ENCODE measurements around the gene HJURP. TPM values are rescaled to one million over a fixed set of nuclear protein-coding genes. Genes with fewer than 3 reads are reported as not detected.

The HJURP gene
- total RNA-seq, 1 experiment from 2014 or later = 49.7 TPM

DNA sequence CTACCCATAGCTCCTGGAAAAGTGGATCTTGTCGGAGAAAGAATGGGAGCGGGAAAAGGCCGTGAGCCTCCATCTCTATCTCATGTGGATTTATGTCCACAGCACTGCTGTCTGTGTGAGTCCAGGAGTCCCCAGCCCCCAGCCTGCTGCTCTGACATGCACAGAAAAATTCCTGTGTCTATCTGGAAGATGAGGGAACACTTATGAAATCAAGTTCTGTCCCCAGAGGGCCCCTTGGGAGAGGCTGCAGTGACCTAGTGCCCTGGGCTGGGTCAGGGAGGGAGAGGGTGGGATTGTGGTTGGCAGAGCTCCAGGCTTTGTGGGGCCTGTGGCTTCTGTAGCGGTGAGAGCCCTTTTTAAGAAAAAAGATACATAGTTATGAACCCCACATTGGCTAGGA, 37.6 kb downstream of the HJURP start:
- H3K14ac ChIP-seq (ENCODE audit: insufficient read depth, low read length) = no peak overlapping the region
- no peak overlapping the region for H3K56ac ChIP-seq (ENCODE audit: insufficient read length, low read depth, low read length)
- no peaks in the 10 kb centered on the region for H4K20me1 ChIP-seq (ENCODE audit: control insufficient read depth, insufficient read depth, insufficient read length)
- H3K79me1 ChIP-seq (ENCODE audit: insufficient read depth, low read depth, low read length, poor library complexity, severe bottlenecking) = no peaks in the 10 kb centered on the region
- Mint-ChIP-seq H3K27me3 (ENCODE audit: low read depth) (peaks cover 7% of the 10 kb centered on the region), H3K4me1 (no peaks in the 10 kb centered on the region), H3K4me3 (no peak overlapping the region), H3K36me3 (ENCODE audit: insufficient read depth in 1 of 3, low read depth in 3 of 3) (no peaks in the 10 kb centered on the region), H3K27ac (no peak overlapping the region), H3K9me3 (no peaks in the 10 kb centered on the region; a peak in 1 of 5 replicates)
- H3T11ph ChIP-seq (ENCODE audit: low read length) = no peak overlapping the region
- no peaks in the 10 kb centered on the region for H3K4me1 ChIP-seq (ENCODE audit: insufficient read depth, low read length)
- DNase-seq = no peak
- H2BK5ac ChIP-seq (ENCODE audit: insufficient read length, low read length) = no peak overlapping the region
- H3K23ac ChIP-seq (ENCODE audit: insufficient read length, low read depth, low read length) = no peak overlapping the region
- no peak overlapping the region for H3K4me2 ChIP-seq (ENCODE audit: insufficient read depth, insufficient read length, low read length)
- no peak overlapping the region for H4K8ac ChIP-seq (replicated peaks; ENCODE audit: insufficient read length, low read depth, low read length)
- no peak overlapping the region for H3K18ac ChIP-seq (ENCODE audit: insufficient read length, low read depth, low read length)
- H2BK12ac ChIP-seq (ENCODE audit: insufficient read length, low read depth, low read length) = no peak overlapping the region
- no peak overlapping the region for H4K91ac ChIP-seq (ENCODE audit: insufficient read length, low read depth, low read length)
- no peak overlapping the region for H3K9ac ChIP-seq (ENCODE audit: extremely low read depth, insufficient read length, low read length)
- no peaks in the 10 kb centered on the region for H3K27me3 ChIP-seq (ENCODE audit: insufficient read depth, low read length)
- H2BK15ac ChIP-seq (ENCODE audit: low read depth, low read length) = no peak overlapping the region
- no peak overlapping the region for H2AFZ ChIP-seq (ENCODE audit: low read length)
- no peak overlapping the region for H4K5ac ChIP-seq (ENCODE audit: insufficient read length, low read depth, low read length)
- no peak overlapping the region for H2AK5ac ChIP-seq (ENCODE audit: insufficient read length, low read length)
- no peaks in the 10 kb centered on the region for H3K9me3 ChIP-seq (ENCODE audit: control insufficient read depth, low read depth, low read length)
- no CpG with 5 or more reads among the region's 4 CpGs for whole genome bisulfite sequencing (ENCODE audit: extremely low coverage, insufficient read length, low lambda C conversion rate)
- no peaks in the 10 kb centered on the region for H3K79me2 ChIP-seq (ENCODE audit: insufficient read depth, low read length)
- TF ChIP-seq, protein P1, sequence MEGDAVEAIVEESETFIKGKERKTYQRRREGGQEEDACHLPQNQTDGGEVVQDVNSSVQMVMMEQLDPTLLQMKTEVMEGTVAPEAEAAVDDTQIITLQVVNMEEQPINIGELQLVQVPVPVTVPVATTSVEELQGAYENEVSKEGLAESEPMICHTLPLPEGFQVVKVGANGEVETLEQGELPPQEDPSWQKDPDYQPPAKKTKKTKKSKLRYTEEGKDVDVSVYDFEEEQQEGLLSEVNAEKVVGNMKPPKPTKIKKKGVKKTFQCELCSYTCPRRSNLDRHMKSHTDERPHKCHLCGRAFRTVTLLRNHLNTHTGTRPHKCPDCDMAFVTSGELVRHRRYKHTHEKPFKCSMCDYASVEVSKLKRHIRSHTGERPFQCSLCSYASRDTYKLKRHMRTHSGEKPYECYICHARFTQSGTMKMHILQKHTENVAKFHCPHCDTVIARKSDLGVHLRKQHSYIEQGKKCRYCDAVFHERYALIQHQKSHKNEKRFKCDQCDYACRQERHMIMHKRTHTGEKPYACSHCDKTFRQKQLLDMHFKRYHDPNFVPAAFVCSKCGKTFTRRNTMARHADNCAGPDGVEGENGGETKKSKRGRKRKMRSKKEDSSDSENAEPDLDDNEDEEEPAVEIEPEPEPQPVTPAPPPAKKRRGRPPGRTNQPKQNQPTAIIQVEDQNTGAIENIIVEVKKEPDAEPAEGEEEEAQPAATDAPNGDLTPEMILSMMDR (conservative IDR thresholded peaks at IDR 0.05) = no peak
- H3K27ac ChIP-seq (ENCODE audit: insufficient read length, low read depth, low read length) = no peak overlapping the region
- H3K4ac ChIP-seq (ENCODE audit: low read depth, low read length) = no peak overlapping the region
- no peaks in the 10 kb centered on the region for H3K23me2 ChIP-seq (ENCODE audit: insufficient read length, low read depth, low read length, poor library complexity, severe bottlenecking)
- H2BK20ac ChIP-seq (ENCODE audit: low read depth, low read length, poor library complexity, severe bottlenecking) = no peak overlapping the region
- no peak overlapping the region for H2BK120ac ChIP-seq (ENCODE audit: low read depth, low read length, poor library complexity, severe bottlenecking)

Measured in H9 (cell line).